Tibial nerve (tissue), 4 donors: ENCODE results near the gene CCDC150. TPM values are rescaled to one million over a fixed set of nuclear protein-coding genes. Genes with fewer than 3 reads are reported as not detected.

ENCODE experiments used
- DNase-seq, 2 donors: peaks; one replicate each; pipeline ENCODE4 v3.0.0-alpha.2; 2019; ENCODE audit warnings: low spot score in 2 of 2
- H3K27ac ChIP-seq, 4 donors: fragments of 200-600 bp; sonication (generic) in 3 of 4; one replicate each; pipeline ENCODE4 v1.5.1; 2017 to 2019; ENCODE audit warnings: mild to moderate bottlenecking in 1 of 4
- H3K27me3 ChIP-seq, 2 donors: fragments of 200-600 bp; sonication (generic) in 1 of 2; one replicate each; pipeline versions ENCODE4 v1.5.1 to v1.6.0; 2017 to 2019
- H3K36me3 ChIP-seq, 3 donors: fragments of 200-600 bp; sonication (generic); one replicate each; pipeline ENCODE4 v1.5.1; 2018 to 2019
- H3K4me1 ChIP-seq, 4 donors: fragments of 200-600 bp; sonication (generic) in 3 of 4; one replicate each; pipeline ENCODE4 v1.5.1; 2017 to 2019
- H3K4me3 ChIP-seq, 4 donors: fragments of 200-600 bp; sonication (generic) in 3 of 4; one replicate each; pipeline ENCODE4 v1.5.1; 2017 to 2019; ENCODE audit warnings: mild to moderate bottlenecking in 1 of 4, moderate library complexity in 1 of 4
- H3K9me3 ChIP-seq, 4 donors: fragments of 200-600 bp; sonication (generic) in 3 of 4; one replicate each; pipeline ENCODE4 v1.5.1; 2017 to 2019
- CTCF ChIP-seq, 5 experiments: fragments of 200-600 bp in 3 of 5; fragments of 450-650 bp in 2 of 5; sonication (generic) in 3 of 5; IDR thresholded peaks; one replicate each; pipeline ENCODE4 v1.5.1; 2016 to 2019; ENCODE audit warnings: antibody characterized with exemption in 5 of 5, mild to moderate bottlenecking in 3 of 5, moderate library complexity in 2 of 5
- EP300 ChIP-seq, 2 donors: sonication (generic); formaldehyde crosslinking; IDR thresholded peaks; one replicate each; pipeline ENCODE4 v1.6.1; 2017; ENCODE audit warnings: antibody characterized with exemption in 2 of 2, mild to moderate bottlenecking in 1 of 2
- POLR2A ChIP-seq, 2 donors: fragments of 450-650 bp; IDR thresholded peaks; one replicate each; pipeline ENCODE4 v1.6.1; 2017; ENCODE audit warnings: antibody characterized with exemption in 2 of 2, mild to moderate bottlenecking in 2 of 2, moderate library complexity in 2 of 2
- WGBS, 2 donors: methylation state at CpG; one replicate each; pipeline ENCODE4 v1.1.5; 2018; 5-methylcytosine and 5-hydroxymethylcytosine counted together
- total RNA-seq, 4 donors: library from RNA; depleted of rRNA; stranded (reverse); fragments of >200 nt; gene quantifications; one replicate each; pipeline ENCODE4 v1.1.0, GENCODE V29; 2016

The CCDC150 gene
- total RNA-seq, 4 donors from 2014 or later, result 1.8 to 3.5 (median 2.5) TPM

GRCh38 chr2:196652869-196653268 lies 13.4 kb downstream of the CCDC150 start:
- no peak for DNase-seq
- Histone ChIP-seq H3K27ac (no peak overlapping the region), H3K27me3 (no peaks in the 10 kb centered on the region), H3K4me3 (no peak overlapping the region), H3K4me1 (no peaks in the 10 kb centered on the region), H3K36me3 (peaks cover 0 to 6% (median 0%) of the 10 kb centered on the region in 3 donors), H3K9me3 (peaks cover 0 to 44% (median 6%) of the 10 kb centered on the region in 4 donors)
- 100% methylated on average over 1 of the region's 1 CpG for WGBS, 2 donors
- TF ChIP-seq EP300 (IDR thresholded peaks at IDR 0.05) (no peak), POLR2A (IDR thresholded peaks at IDR 0.05) (no peak), CTCF (IDR thresholded peaks at IDR 0.05) (no peak)

GRCh38 chr2:196653843-196654242 lies 14.3 kb downstream of the CCDC150 start:
- Histone ChIP-seq H3K9me3 (peaks cover 0 to 44% (median 6%) of the 10 kb centered on the region in 4 donors), H3K4me1 (no peaks in the 10 kb centered on the region), H3K27ac (no peak overlapping the region), H3K27me3 (no peaks in the 10 kb centered on the region), H3K4me3 (no peak overlapping the region), H3K36me3 (peaks cover 0 to 6% (median 0%) of the 10 kb centered on the region in 3 donors)
- no peak for TF ChIP-seq CTCF (IDR thresholded peaks at IDR 0.05)
- no peak for TF ChIP-seq EP300 (IDR thresholded peaks at IDR 0.05)
- no peak for TF ChIP-seq POLR2A (IDR thresholded peaks at IDR 0.05)
- WGBS, 2 donors, result 88 to 95% methylated on average over 1 of the region's 1 CpG
- no peak for DNase-seq

- H3K4me3 ChIP-seq, result no peak overlapping the region
- H3K36me3 ChIP-seq, result peaks cover 0 to 6% (median 0%) of the 10 kb centered on the region in 3 donors
- peaks cover 0 to 27% (median 2%) of the 10 kb centered on the region in 4 donors for H3K9me3 ChIP-seq
- no peaks in the 10 kb centered on the region for H3K4me1 ChIP-seq
- no peaks in the 10 kb centered on the region for H3K27me3 ChIP-seq
- no peak overlapping the region for H3K27ac ChIP-seq
- TF ChIP-seq POLR2A (IDR thresholded peaks at IDR 0.05) (no peak), CTCF (IDR thresholded peaks at IDR 0.05) (no peak), EP300 (IDR thresholded peaks at IDR 0.05) (no peak)
- 50 to 52% methylated on average over 1 of the region's 1 CpG for WGBS, 2 donors
- DNase-seq, result no peak
Measured at GRCh38 chr2:196655761-196656160, 16.2 kb downstream of the CCDC150 start.

- Histone ChIP-seq H3K4me1 (no peaks in the 10 kb centered on the region), H3K9me3 (peaks cover 0 to 12% (median 0%) of the 10 kb centered on the region in 4 donors), H3K4me3 (no peak overlapping the region), H3K36me3 (peaks cover 0 to 4% (median 0%) of the 10 kb centered on the region in 3 donors), H3K27ac (no peak overlapping the region), H3K27me3 (no peaks in the 10 kb centered on the region)
- DNase-seq, result no peak
- TF ChIP-seq EP300 (IDR thresholded peaks at IDR 0.05) (no peak), POLR2A (IDR thresholded peaks at IDR 0.05) (no peak), CTCF (IDR thresholded peaks at IDR 0.05) (no peak)
- WGBS, 2 donors, result 96 to 98% methylated on average over 2 of the region's 2 CpGs
Measured at GRCh38 chr2:196657333-196657732, 17.8 kb downstream of the CCDC150 start.

DNA sequence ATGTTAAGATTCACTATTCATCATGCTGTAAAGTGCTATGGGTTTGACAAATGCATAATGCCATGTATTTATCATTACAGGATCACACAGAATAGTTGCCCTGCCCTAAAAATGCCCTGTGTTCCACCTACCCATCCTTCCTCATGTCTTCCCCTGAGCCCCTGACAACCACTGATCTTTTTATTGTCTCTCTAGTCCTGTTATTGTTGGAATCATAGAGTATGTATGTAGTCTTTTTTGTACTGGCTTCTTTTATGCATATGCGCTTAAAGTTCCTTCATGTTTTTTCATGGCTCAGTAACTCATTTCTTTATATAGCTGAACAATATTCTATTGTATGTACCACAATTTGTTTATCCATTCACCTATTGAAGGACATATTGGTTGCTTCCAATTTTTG lies 20.3 kb downstream of the CCDC150 start:
- Histone ChIP-seq H3K27ac (no peak overlapping the region), H3K27me3 (no peaks in the 10 kb centered on the region), H3K9me3 (no peaks in the 10 kb centered on the region), H3K4me1 (no peaks in the 10 kb centered on the region), H3K36me3 (no peaks in the 10 kb centered on the region), H3K4me3 (no peak overlapping the region)
- 94 to 100% methylated on average over 1 of the region's 1 CpG for WGBS, 2 donors
- no peak for TF ChIP-seq CTCF (IDR thresholded peaks at IDR 0.05)
- TF ChIP-seq EP300 (IDR thresholded peaks at IDR 0.05), result no peak
- no peak for TF ChIP-seq POLR2A (IDR thresholded peaks at IDR 0.05)
- no peak for DNase-seq
